Cardiac septum (tissue), 1 donor: ENCODE data around the gene EMILIN3. TPM values are rescaled to one million over a fixed set of nuclear protein-coding genes. Genes with fewer than 3 reads are reported as not detected.

ENCODE experiments used
- DNase-seq: peaks from one replicate; pipeline ENCODE4 v3.0.0-alpha.2; 2020; ENCODE audit warnings: low spot score
- intact Hi-C: fragments of 100-400 bp; cut with DNase I; formaldehyde crosslinking; loops from one replicate; pipeline ENCODE4 v1.14.0; 2022
- long read RNA-seq: library from polyadenylated mRNA; unstranded; transcript quantifications from one replicate; pipeline ENCODE4 v2.0.0, GENCODE V29; 2021
- total RNA-seq: library from RNA; stranded (reverse); fragmentation: NEBNext Ultra II Directional; extraction: Animal tissue kit (Norgen Biotek cat#: 25700); gene quantifications from one replicate; pipeline ENCODE4 v1.2.1, GENCODE V29; 2021
- donor health status: DM: no; HTN: no; CAD: no.

EMILIN3 gene, protein sequence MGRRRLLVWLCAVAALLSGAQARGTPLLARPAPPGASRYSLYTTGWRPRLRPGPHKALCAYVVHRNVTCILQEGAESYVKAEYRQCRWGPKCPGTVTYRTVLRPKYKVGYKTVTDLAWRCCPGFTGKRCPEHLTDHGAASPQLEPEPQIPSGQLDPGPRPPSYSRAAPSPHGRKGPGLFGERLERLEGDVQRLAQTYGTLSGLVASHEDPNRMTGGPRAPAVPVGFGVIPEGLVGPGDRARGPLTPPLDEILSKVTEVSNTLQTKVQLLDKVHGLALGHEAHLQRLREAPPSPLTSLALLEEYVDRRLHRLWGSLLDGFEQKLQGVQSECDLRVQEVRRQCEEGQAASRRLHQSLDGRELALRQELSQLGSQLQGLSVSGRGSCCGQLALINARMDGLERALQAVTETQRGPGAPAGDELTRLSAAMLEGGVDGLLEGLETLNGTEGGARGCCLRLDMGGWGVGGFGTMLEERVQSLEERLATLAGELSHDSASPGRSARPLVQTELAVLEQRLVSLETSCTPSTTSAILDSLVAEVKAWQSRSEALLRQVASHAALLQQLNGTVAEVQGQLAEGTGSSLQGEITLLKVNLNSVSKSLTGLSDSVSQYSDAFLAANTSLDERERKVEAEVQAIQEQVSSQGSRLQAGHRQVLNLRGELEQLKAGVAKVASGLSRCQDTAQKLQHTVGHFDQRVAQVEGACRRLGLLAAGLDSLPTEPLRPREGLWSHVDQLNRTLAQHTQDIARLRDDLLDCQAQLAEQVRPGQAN
- 0.51 TPM for total RNA-seq
- long read RNA-seq: 0 reads

DNA sequence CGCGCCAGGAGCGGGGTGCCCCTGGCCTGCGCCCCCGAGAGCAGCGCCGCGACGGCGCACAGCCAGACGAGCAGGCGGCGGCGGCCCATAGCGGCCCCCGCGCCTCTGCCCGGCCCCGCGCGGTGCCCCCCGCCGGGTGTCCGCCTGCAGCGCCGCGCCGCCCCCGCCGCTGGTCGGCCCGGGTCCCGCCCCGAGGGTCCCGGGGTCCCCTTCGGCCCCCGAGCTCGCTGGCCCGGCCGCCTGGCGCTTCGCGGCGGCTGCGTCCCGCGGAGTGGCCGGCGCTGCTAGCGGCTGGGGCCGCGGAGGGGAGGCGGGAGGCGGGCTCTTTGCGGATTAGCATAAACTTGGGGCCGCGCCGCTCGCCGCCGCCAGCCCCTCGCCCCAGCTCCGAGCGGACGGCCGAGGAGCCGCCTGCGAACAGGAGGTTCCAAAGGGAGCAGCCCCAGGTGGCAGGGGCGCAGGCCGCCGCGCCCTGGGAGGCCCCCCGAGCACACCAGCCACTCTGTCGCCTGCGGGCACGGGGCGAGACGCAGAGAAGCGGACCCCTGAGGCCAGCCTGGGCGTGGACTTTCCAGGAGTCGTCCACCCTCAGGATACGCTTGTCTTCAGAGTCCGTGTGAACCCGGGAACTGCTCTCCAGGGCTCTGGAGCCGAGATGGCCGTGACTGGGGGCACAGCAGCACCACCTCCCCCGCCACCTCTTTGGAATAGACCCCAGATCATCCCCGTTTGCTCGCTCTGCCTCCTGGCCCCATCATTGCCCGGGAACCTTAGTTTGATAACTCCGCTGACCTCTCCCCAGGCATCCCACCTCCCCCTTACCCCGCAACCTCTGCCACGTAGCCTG is at the start of gene EMILIN3:
EMILIN3 (minus strand) TSS at position 273 of the 847 bp plus-strand sequence; CDS start at position 89, 184 bp downstream.
- DNase-seq: no peak
- intact Hi-C loops: no loop called here

DNA sequence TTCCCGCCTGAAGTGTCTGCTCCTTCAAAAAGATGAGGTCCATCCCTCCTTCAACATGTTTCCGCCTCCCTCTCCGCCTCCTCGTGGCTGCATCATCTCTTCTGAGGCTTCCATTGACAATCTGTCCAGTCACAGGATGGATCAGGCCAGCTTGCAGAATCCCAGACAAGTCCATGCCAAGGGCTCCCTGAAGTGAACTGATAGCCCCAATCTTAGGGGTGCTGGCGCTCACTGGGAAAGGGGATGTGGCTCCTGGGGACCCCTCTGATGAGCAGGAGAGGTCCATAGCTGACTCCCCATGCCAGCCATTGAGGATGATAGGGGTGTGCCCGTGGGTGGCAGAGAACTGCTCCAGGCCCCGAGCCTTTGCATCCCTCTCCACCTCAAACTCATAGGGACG is 48.6 kb upstream of the EMILIN3 start:
- intact Hi-C loops: no loop called here
- no peak for DNase-seq

DNA sequence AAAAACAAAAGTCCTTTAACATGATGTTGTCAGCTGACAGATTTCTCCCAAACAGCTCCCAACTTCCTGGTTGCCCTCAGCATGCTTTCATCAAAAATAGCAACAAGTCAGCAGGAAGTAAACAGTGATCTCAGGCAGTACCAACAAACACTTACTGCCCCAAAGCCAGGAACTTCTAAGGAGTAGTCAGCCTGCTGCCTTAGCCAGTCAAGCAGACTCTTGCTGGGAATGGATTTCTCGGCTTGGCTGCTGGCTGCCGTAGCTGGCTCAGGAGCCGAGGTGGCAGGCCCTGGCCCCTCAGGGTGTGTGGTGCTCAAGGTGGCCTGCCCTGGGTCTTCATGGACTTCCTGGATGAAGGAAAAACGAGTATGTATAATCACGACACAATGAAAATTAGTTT is 46.6 kb upstream of the EMILIN3 start:
- intact Hi-C loops: loop anchor here (5.0 kb wide), 2 partner anchors 181 to 241 kb away; no protein-coding TSS in a partner anchor
- DNase-seq: no peak

DNA sequence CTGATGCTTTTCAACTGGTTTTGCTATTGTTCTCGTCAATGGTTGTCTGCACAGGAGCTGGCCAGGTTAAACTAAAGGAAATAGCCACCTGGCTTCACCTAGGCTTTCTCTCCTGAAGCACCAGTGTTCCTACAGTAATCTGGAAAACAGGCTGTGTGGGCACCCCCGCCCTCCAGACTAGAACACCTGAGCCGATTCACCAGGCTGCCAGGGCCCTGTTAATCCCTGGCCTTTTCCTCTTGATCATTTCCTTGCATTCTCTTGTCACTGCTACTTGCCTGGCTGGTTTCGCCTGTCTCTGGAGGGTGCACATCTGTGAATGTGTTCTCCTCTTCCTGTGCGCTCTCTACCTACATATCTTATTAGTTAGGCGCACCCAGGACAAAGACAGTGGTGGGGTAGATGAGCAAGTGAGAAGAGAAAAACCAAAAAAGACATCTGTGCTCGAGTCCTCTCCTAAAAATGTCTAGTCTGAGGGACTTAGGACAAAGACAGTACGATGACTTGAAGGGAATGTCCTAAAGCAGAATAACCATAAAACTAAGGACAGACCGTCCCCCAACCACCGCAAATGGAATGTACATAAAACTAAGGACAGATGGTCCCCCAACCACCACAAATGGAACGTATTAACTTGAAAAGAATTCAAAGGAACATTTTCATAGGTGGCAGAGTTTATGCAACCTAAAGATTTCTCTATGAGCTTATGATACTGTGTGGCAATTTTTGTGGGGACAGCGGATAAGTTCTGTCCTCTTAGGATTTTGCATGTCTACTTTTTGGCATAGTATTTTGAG is 45.9 kb upstream of the EMILIN3 start:
- intact Hi-C loops: loop anchor here (5.0 kb wide), 2 partner anchors 180 to 240 kb away; no protein-coding TSS in a partner anchor
- DNase-seq: no peak

DNA sequence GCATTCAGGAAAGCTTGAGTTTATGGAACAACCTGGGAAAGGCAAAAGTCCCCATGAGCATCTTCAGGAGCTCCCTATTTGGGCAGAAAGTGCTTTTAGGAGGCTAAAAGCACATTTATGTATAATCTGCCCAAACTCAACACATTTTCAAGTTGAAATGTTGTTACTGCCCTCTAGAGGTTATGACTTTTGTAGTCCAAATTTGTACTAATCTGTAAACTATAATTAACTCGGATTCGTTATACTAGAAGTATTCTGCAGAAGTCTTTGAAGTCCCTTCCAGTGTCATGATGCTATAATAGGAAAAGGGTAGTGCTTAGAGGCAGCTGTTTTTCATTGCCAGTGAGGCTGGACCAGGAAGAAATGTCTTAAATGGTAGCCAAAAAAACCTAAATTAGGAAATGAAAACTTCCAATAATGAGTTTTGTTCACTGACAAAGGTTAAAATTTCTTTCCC is 44.8 kb upstream of the EMILIN3 start:
- intact Hi-C loops: loop anchor here (2.0 to 5.0 kb wide), 3 partner anchors 71 to 239 kb away; partner anchors contain the start of gene LPIN3
- no peak for DNase-seq

DNA sequence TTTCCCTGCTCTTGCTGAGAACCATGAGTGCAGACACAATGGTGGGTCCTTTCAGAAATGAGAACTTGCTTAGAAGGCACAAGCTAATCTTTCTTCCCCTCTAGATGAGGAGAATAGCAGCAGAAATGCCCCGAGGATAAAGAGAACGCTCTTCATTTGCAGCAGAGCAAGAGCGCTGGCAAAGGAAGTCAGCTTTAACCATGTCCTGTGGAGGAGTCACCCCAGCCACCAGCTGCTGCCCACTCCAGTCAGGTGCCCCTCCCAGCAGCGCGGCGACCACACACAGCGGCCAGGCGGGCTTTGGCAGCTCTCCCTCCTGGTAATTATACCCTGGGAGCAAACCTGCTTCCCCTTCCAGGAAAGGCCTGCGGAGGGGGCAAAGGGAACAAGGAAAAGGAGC is 42.4 kb upstream of the EMILIN3 start:
- DNase-seq: no peak
- intact Hi-C loops: loop anchor here (5.0 kb wide), 1 partner anchor 283 kb away; no protein-coding TSS in a partner anchor

DNA sequence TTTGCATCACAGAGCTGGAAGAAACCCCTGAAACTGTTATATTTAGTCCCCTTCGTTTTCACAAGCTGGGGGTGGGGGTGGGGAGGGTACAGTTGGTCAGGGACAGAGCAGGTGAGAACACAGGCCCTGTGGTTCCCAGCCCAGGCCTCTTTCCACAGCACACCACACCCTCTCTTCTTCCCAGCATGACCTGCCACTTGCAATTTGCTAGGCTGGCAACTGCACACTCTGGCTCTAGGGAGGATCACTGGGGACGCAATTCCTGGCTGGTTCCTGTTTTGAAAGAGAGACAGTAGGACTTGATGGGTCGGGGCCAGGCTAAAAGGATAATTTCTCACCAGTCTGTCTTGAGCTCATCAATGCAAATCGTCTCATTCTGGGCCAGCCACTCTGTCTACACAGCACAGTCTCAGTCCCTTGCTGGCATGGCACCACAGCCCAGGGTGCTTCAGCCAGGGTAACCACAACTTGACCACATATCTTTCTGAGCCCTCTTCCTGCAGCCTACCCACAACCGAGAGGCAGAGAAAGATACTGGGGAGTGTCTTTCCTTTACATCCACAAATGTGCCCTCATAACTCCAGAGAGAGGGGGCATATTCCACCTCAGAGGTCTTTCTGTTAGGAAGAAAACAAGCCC is 41.7 kb upstream of the EMILIN3 start:
- DNase-seq: no peak
- intact Hi-C loops: loop anchor here (5.0 kb wide), 1 partner anchor 284 kb away; no protein-coding TSS in a partner anchor

DNA sequence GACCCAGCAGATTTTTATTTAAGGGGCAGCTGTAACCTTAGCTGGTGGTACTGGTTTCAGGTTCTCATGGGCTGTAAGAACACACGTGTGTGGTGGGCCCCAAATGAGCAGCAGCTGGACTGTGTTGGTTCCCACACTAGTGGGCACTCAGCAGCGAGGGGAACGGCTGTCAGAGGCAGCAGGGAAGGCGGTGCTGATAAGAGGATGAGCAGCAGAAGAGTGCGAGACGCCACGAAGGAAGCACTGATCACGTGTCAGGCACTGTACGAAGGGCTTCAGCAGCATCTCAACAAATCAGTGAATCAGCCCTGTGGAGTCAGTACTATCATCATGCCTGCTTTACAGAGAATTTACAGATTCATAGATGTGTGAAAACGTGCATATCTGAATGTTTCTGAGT is 41.0 kb upstream of the EMILIN3 start:
- intact Hi-C loops: loop anchor here (5.0 kb wide), 1 partner anchor 285 kb away; no protein-coding TSS in a partner anchor
- no peak for DNase-seq

DNA sequence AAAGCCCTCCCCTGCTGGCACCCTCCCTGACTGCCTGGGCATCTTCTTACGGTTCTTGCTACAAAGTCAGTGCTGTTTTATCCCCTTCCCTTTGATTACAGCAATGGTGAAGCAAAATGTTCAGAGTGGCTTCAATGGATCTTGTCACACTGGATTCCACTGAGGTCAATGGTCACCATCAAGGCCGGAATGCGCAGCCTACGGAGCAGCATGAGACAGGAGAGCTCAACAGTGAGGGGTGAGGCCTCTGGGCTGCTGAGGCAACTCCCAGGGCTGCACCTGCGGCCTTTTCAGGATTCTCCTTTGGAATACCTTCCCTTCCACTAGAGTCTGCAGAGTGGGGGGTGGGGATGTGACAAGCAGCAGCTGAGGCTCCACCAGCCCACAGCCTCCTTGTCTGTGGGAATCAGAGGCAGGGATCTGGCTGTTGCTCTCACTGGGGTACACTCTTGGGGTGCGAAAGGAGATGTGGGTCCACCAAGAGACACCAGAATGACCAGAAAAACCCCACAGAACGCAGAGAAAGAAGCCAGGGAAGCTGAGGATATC is 40.4 kb upstream of the EMILIN3 start:
- DNase-seq: no peak
- intact Hi-C loops: loop anchor here (5.0 kb wide), 1 partner anchor 285 kb away; no protein-coding TSS in a partner anchor

DNA sequence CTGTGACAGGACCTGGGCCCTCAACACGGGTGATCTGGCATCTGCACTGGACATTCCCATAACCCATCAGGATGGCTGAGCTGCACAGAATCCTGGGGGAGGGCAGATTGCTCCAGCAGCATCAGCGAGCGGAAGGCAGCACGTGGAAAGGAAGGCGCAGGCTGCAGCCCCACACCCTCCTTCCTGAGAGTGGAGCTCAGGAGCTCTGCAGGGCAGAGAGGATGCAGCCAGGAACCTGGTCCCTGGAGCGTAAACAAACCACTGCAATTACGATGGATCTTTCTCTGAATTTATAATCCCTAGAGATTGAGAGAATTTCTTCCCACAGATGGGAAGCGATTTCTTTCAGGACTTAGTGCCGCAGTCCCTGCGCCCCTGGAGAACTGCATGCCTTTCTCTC is 39.7 kb upstream of the EMILIN3 start:
- intact Hi-C loops: loop anchor here (5.0 kb wide), 1 partner anchor 286 kb away; no protein-coding TSS in a partner anchor
- no peak for DNase-seq

DNA sequence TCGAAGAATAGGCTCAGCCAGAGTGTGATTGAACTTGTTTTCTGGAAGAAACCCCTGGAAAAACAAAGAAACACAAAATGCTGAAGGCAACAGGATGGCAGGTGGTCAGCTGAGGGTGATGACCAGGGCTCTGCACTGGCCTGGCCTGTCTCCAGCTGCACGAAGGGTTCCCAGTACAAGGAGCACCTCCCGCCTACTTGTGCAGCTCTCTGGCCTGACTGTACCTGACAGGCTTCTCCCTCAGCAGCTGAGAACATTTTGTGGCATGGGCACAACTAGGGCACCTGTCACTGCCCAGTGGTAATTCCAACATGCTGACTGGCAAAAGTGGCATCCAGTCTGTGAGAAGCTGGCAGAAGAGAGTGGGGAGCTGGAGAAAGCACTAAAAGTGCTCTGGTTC is 38.8 kb upstream of the EMILIN3 start:
- no peak for DNase-seq
- intact Hi-C loops: loop anchor here (5.0 kb wide), 1 partner anchor 287 kb away; no protein-coding TSS in a partner anchor

DNA sequence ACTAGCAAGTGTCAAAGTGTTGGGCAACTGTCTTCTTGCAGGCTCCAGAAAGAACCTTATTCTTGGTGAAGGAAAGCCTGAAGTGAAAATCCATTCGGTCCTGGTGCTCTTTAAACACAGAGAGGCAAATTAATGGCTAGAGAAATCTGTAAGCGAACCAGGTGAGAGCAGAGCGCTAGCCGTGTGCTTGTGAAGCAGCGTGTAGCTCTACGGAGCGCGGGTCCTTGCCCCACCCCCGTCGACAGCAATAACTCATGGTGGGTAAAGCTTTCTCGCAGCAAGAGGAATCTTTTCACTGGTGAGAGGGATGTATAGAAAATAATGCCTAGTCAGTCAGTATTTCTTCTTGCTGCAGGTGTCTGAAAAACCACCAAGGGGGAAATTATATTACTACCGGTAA is 37.0 kb upstream of the EMILIN3 start:
- no peak for DNase-seq
- intact Hi-C loops: no loop called here

DNA sequence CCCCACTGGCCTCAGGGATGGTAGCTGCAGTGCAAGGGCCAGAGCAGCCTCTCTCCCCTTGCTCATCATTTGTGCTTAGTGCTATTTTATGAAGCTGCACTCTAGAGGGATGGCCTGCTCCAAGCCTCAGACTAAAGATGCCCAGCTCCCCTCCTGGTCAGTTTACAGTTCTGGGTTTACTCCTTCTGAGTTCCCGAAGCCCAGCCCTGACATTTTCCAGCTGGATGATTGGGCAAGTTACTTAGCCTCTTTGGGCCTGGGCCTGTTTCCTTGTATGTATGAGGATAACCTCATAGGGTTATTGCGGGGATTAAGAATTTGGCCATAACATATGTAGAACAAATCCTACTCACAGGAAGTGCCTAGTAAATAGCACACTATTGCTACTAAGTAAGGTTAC is 31.8 kb upstream of the EMILIN3 start:
- intact Hi-C loops: loop anchor here (5.0 kb wide), 1 partner anchor 36 kb away; no protein-coding TSS in a partner anchor
- no peak for DNase-seq

DNA sequence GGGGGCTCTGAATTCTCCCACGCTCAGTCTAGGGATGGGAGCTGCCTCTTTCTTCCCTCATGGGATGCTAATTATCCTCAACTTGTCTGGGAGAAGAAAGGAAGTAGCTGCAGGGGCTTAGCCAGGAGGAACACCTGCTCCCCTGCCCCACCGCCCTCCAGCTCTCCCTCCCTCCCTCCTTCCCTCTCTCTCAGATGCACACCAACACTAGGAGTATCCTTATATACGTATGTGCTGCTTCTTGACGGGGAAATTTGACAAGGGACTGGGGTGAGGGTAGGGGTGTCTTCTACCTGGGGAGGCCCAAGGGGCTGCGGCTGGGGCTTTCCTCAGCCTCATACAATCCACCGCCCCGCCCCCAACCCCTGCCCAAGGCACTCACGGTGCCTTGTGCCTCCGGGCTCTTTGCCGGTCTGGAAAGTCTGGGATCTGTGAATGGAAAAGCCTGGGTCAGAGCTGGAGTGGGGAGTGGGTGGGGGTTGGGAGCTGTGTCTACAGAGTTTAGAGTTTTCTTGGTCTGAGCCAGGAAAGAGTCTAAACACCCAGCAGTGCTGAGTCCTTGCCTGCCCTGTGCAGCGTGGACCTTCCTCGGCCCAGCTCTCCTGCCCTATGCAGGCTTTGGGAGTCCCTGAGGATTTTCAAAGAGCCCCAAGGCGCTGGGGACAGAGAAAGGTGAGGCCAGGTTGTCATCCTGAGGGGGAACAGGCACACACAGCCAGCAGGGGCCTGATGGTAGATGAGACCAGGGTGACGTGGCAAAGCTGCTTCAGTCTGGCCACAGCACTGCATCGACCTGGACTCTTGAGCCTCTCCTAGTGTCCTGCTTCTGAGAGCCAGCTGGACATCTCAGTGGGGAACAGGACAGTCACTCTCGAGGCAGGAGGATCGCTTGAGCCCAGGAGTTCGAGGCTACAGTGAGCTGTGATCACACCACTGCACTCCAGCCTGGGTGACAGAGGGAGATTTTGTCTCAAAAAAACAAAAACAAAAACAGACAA is 29.3 kb upstream of the EMILIN3 start:
- no peak for DNase-seq

DNA sequence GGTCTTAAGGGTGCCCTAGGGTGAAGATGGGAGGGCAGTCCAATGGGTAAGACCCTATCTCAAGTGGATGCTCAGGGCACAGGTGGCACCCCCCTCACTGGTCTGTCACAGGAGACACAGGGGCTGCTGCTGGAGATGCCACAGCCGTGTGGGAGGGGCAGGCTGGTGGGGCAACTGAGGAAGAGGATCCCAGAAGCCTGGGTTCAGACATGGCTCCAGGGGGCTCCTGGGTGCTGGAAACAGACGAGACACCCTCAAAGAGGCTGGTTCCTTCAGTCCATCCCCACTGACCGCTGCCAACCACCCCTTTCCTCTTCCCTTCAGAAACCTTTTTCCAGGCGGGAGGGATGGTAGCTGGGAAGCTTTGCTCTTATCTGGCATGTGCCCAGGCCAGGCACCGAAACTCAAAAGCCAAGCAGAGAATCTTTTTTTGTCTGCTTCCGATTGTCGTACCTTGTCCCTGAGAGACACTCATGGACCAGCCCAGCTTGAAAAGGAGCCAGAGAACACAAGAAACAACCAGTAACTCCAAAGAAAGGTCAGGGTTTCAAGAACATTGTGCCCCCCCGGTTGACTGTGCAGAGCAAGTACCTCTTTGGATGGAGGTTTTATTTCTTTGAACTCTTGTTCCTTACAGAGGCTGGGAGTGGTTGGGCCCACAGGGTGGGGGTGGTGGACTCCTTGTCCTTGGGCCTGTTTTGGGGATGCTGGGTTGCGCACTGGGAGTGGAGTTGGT is 28.5 kb upstream of the EMILIN3 start:
- no peak for DNase-seq
- intact Hi-C loops: loop anchor here (5.0 kb wide), 1 partner anchor 33 kb away; no protein-coding TSS in a partner anchor

More for the DNA sequence above, 29.3 kb upstream of the EMILIN3 start:
- intact Hi-C loops: loop anchor here (5.0 kb wide), 1 partner anchor 34 kb away; no protein-coding TSS in a partner anchor

DNA sequence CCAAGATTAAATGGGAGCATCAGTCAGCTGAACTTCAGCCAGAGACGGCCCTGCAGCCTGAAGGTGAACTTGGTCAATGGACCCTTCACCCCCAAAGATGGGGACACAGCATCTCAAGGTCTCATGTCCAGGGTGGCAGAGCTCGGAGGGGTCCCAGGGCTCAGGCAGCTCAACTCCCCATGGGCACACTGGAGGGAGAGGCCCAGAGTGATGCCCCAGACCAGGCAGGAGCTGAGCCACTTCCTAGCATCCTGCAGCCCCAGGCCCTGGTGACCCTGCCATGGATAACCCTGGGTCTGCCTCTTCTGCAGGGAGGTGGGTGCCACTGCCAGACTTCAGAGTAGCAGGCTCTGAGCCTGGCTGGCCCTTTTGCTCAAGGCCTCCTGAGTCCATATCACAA is 27.5 kb upstream of the EMILIN3 start:
- intact Hi-C loops: no loop called here
- DNase-seq: no peak
